ENCODE measurements around the gene ATP2A3.
"Not testable (repeated sequence)": the region's sequence is repeated elsewhere in the genome, so short reads cannot be mapped to it uniquely, and the experiment has no call there.

ATP2A3 gene

DNA sequence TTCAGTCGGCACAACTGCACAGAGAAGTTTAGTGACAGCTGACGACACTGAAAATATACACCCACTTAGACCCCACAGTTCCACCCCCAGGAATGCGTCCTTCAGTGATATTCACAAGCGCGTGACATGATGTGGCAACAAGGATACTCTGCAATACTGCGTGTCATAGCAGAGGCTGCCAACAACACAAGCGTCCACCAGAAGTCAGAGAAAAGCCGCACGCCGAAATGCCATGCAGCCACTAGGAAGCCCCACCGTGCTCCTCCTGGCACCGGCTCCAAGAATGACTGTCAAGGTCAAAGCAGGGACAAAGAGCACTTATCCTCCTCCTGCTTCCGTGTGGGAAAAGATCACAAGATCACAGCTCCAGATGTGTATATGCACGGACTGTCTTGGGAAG lies 3.5 kb downstream of the ATP2A3 start:
- DNase-seq: no peak
- in situ Hi-C loops (cut with HindIII; ENCODE audit: low pct_ligation_motif_present, low pct_unique_long_range_greater_than_20kb, low sequenced_read_pairs): no loop called here

DNA sequence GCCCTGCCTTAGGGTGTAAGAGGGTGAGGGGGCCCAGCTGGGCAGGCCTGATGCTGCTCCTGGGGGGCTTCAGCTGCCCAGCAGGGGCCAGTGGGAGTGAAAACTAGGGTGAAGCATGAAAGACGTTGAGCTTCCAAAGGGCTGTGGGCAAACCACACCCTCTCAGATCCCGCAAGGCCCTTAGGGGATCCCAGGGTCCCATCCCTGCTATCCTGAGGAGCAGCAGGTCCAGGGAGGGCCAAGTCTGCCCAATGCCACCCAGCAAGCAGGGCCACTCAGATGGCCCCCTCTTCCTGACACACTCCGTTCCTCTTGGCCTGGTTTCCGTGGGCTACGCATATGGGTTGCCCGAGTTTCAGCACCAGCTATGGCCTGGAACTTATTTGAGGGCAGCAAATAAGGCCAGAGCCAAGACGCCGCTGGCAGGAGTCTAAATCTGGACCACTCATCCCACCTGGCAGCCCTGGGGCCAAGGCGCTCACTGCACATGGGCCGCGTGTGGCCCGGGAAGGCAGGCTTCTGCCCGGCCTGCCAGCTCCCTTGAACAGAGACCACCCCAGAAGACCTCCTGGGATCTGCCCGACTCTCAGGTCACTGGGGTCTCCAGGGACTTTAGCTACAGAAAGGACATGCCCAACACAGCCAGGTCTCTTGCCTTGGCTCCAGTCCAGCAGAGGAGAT lies 4.2 kb downstream of the ATP2A3 start:
- in situ Hi-C loops (cut with HindIII; ENCODE audit: low pct_ligation_motif_present, low pct_unique_long_range_greater_than_20kb, low sequenced_read_pairs): no loop called here

DNA sequence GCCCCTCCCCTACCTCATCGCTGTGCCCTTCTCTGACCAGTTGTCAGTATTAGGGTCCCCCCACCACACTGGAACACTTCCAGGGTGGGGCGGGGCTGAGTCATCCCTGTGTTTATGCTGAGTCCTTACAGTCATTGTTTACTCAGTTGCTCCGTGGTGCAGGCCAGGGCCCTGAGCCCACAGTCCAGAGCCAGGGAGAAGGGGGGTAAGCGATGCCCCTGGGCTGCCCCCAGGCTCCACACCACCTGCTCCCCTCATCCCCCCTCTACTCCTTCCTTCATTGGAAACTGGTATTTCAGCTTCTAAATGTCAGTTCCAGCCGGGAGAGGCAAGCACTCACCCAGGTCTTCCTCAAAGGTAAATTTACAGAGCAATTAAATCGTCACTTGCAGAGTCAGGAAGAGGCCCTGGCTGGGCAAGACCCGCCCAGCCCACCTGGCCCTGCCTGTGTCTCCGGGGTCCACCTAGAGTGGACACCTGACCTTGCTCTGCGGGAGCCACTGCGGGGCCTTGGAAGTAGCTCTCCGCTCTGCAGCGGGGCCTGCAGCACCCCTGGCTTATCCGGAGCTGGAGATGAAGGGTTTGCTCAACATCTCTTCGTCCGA lies 4.8 kb downstream of the ATP2A3 start:
- in situ Hi-C loops (cut with HindIII; ENCODE audit: low pct_ligation_motif_present, low pct_unique_long_range_greater_than_20kb, low sequenced_read_pairs): no loop called here

More for the DNA sequence above, 4.2 kb downstream of the ATP2A3 start:
- DNase-seq: no peak

DNA sequence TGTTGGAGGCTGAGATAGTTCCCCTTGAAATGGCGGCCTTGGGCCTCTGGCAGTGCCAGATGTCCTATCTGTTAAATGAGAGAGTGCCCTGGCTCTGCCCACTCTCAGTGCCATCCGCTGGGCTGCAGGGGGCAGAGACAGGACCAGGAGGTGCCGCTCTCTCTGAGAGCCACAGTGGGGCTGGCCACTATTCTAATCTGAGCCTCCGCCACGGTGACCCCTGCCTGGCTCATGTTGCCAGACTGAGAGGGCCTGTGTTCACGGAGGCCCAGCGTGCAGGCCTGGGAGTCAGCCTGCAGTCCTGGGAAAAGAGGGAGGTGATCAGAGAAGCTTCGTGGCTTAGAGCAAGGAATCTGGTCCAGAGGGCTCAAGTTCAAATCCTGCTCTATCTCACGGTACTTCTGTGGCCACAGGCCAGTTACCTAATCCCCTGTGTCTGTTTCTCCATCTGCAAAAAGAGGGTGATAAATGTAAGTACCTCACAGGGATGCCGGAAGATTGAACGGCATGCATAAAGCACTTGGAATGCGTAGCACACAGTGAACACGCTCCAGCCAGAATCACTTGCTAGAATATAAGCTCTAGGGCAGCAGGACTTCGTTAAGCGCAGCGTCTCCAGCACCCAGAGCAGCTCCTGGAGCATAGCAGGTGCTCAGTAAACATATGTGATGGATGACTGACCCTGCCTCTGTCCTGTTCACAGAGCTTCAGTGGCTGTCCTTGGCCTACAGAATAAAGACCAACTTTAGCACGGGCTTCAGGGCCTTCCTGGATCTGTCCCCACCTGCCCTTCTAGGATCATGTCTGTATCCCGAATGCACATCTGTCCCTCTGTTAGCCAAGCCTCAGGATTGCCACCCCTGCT lies 6.3 kb downstream of the ATP2A3 start:
- in situ Hi-C loops (cut with HindIII; ENCODE audit: low pct_ligation_motif_present, low pct_unique_long_range_greater_than_20kb, low sequenced_read_pairs): no loop called here
- no peak for DNase-seq

More for the DNA sequence above, 4.8 kb downstream of the ATP2A3 start:
- DNase-seq: no peak

DNA sequence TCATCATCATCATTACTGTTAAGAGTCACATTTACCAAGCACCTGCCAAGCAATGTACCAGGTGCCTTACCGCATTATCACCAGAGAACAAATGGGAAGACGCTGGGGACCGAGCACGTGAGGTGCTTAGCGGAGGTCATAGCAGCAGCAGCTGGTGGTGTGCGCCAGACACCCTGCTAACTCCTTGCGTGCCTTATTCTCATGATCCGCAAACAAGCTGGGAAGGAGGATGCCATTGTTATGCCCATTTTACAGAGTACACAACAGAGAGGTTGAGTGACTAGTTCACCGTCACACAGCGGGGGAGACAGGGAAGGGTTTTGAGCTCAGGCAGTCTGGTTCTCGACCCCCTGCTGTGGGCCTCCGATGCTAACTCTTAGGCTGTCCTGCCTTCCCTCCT lies 7.3 kb downstream of the ATP2A3 start:
- in situ Hi-C loops (cut with HindIII; ENCODE audit: low pct_ligation_motif_present, low pct_unique_long_range_greater_than_20kb, low sequenced_read_pairs): no loop called here
- DNase-seq: no peak

DNA sequence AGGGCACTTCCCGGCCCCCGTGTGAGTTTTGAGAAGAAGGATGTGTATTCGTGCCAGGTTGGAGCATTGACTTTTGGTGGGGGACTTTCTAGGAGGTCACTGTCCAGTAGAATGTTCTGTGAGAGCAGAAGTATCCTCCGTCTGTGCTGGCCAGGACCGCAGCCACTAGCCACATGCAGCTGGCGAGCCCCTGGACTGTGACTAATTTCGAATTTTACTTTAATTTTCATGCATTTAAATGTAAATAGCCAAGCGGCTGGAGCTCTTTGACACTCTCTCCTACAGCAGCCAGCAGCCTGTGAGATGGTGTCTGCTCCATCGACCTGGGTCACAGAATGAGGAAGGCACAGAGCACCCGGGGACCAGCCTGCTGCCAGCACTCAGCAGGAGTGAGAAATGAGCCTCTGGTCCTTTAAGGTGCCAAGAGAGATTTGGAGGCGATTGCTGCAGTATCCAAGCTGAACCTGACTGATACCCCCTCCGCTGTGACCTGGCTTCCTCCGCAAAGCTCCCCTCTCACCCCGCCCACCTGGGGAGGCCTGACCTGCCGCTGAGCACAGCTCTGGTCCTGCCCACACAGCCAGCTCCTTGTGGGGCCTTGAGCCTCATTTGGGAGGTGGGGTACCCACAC lies 7.8 kb downstream of the ATP2A3 start:
- in situ Hi-C loops (cut with HindIII; ENCODE audit: low pct_ligation_motif_present, low pct_unique_long_range_greater_than_20kb, low sequenced_read_pairs): no loop called here

DNA sequence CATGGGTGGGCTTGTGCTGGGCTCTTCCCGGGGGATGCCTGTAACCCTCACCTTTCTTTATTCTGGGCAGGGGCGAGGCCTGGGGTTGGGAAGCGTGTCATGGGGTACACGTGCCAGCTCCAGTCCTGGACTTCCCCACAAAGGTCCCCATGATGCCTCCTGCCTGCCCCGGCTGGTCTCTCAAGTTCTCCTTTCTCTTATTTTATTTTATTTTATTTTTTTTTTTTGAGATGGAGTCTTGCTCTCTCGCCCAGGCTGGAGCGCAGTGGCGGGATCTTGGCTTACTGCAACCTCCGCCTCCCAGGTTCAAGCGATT lies 8.6 kb downstream of the ATP2A3 start:
- in situ Hi-C loops (cut with HindIII; ENCODE audit: low pct_ligation_motif_present, low pct_unique_long_range_greater_than_20kb, low sequenced_read_pairs): no loop called here
- DNase-seq: no peak

More for the DNA sequence above, 7.8 kb downstream of the ATP2A3 start:
- no peak for DNase-seq

DNA sequence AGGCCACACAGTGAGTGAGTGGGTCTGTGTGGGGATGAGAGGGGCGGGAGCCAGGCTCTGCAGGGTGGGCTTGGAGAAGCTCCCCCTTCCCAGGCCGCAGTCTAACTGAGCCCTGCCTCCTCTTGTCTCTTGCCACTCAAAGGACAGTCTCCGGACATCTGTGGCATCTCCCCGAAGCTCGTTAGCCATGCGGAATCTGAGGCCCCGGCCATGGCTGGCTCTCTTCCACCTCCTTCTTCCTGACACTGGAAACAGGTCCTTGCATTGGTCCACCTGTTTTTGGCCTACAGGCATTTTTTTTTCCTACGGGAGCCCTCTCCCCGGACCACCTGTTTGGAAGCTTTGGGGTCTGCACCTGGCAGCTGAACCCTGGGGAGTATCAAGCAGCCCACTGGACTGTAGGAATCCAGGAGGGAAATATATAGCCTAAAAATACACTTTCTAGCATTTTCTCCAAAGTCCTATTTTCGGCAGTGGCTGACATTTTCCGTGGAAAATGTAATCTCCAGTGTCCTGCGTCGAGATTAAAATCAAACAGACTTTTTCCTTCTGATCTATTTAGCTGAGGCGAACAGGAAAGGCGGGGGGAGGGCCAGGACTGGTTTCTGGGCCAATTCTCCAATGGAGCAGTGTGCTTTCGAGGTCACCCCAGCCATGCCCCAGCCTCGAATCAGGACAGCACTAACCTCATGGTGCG lies 9.1 kb downstream of the ATP2A3 start:
- in situ Hi-C loops (cut with HindIII; ENCODE audit: low pct_ligation_motif_present, low pct_unique_long_range_greater_than_20kb, low sequenced_read_pairs): no loop called here
- DNase-seq: no peak

DNA sequence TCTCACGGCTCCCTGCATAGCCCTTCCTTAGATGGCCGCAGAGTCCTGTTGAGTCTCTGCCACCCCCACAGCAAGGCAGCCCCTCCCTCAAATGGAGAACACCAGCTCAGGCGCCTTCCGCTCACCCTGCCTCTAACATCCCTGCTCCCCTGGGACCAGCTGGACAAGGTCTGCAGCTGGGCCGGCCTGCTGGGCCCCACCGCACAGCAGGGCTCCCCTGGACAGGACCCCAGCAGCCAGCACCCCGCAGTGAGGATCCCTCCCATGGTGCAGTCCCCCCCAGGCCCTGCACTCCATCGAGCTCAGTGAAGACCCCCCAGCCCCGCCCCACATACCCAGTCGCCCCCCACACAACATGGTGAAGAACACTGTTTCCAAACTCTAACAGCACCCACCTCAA lies 10.2 kb downstream of the ATP2A3 start:
- in situ Hi-C loops (cut with HindIII; ENCODE audit: low pct_ligation_motif_present, low pct_unique_long_range_greater_than_20kb, low sequenced_read_pairs): no loop called here
- no peak for DNase-seq

DNA sequence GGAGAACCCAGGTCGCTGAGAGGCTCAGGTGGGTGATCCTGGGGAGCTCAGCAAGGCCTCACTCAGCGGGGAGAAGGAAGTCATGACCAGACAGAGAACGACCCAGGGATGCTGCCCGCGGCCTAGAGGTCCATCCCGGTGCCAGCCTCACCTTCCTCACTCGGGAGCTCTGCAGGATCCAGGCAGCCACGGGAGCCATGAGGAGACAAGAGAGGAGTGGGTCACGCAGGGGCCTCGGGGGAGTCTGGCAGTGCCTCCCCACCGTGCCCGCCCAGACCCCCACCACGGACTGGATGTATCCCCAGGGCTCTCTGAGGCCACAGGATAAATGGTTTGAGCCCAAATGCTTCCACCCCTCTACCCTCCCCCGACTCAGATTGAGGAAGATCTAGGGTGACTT lies 10.7 kb downstream of the ATP2A3 start:
- DNase-seq: no peak
- in situ Hi-C loops (cut with HindIII; ENCODE audit: low pct_ligation_motif_present, low pct_unique_long_range_greater_than_20kb, low sequenced_read_pairs): no loop called here

DNA sequence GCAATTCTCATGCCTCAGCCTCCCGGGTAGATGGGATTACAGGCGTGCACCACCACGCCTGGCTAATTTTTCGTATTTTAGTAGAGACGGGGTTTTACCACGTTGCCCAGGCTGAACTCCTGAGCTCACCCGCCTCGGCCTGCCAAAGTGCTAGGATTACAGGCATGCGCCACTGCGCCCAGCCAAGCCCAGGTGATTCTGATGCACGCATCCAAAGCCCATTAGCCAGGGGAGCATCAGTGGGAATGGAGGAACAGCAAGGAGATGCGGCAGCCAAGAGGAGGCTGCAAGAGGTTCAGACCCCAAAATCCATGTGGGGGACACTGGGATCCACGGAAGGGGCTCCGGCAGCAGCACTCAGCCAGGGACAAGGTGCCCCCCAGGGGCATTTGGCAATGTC lies 12.1 kb downstream of the ATP2A3 start:
- in situ Hi-C loops (cut with HindIII; ENCODE audit: low pct_ligation_motif_present, low pct_unique_long_range_greater_than_20kb, low sequenced_read_pairs): no loop called here
- no peak for DNase-seq

DNA sequence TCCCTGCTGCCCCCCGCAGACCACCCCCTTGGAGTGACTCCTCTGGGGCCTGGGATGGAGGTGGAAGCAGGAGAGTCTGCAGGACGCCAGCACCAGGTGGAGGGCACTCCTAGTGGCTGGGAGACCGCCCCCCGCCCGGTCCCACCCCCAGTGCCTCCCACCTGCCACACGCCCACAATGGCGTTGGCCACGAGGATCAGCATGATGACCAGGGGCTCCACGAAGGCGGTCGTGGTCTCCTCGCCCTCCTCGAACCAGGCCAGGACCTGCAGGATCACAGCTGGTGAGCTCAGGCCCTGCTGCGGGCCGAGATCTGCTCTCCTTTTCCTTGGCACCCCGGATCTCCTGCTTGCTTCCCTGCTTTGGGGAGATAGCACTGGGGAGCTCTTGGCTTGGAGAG lies 12.8 kb downstream of the ATP2A3 start:
- in situ Hi-C loops (cut with HindIII; ENCODE audit: low pct_ligation_motif_present, low pct_unique_long_range_greater_than_20kb, low sequenced_read_pairs): no loop called here

DNA sequence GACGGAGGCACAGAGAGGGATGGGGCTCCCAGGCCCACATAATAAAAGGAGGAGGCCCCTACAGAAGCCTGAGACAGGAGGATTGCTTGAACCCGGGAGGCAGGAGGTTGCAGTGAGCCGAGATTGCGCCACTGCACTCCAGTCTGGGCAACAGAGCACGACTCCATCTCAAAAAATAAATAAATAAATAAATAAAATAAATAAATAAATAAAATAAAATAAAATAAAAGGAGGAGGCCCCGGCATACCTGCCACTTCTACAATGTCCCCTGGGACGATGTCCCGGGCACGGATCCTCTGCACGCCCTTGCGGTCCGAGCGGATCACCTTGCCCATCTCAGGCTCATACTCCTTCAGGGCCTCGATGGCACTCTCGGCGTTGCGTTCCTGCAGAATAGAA lies 13.2 kb downstream of the ATP2A3 start:
- in situ Hi-C loops (cut with HindIII; ENCODE audit: low pct_ligation_motif_present, low pct_unique_long_range_greater_than_20kb, low sequenced_read_pairs): no loop called here
- no peak for DNase-seq

More for the DNA sequence above, 12.8 kb downstream of the ATP2A3 start:
- no peak for DNase-seq

DNA sequence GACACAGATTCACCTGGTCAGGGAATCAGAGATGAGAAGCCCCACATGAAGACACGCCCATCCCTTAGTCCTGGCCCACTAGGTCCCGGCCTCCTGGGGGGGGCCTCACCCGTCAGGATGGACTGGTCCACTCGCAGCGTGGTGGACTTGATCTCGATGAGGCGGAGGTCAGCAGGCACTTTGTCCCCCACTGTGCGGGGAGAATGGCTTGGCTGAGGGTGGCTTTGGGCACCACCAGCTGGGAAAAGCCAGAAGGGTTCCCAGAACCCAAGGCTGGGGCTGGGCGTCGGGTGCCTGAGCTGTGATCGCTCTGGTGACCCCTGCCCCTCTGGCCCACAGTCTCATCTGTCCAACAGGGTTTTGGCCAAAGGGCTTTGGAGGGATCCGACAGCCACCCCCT lies 13.7 kb downstream of the ATP2A3 start:
- no peak for DNase-seq
- in situ Hi-C loops (cut with HindIII; ENCODE audit: low pct_ligation_motif_present, low pct_unique_long_range_greater_than_20kb, low sequenced_read_pairs): no loop called here

DNA sequence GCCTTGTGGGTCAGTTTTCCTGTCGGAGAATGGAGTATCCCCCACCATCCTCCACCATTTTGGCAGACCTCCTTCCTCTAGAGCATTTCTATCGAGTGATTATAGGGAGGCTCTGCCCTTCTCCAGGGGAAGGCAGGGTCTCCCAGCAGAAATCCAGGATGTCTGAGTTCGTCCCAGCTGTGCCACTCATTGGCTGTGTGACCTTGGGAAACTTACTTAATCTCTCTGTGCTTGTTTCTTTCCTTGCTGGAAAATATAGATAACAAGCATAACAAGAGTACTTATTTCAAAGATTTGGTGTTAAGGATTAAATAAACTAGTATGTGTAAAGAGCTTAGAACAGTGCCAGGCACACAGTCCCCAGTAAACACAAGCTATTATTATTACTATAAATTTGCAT lies 14.8 kb downstream of the ATP2A3 start:
- in situ Hi-C loops (cut with HindIII; ENCODE audit: low pct_ligation_motif_present, low pct_unique_long_range_greater_than_20kb, low sequenced_read_pairs): no loop called here
- no peak for DNase-seq

DNA sequence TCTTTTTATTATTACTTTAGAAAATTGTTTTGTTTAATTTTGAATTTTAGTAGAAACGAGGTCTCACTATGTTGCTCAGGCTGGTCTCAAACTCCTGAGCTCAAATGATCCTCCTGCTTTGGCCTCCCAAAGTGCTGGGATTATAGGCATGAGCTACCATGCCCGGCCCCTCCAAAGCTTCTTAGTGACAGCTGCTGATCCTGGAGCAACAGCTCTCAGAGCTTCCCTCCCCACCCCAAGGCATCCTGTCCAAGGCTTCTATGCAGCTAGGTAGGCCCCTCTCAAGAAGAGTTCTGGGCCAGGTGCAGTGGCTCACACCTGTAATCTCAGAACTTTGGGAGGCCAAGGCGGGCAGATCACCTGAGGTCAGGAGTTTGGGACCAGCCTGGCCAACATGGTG lies 15.7 kb downstream of the ATP2A3 start:
- DNase-seq; in situ Hi-C loops (cut with HindIII; ENCODE audit: low pct_ligation_motif_present, low pct_unique_long_range_greater_than_20kb, low sequenced_read_pairs): not testable (repeated sequence)

DNA sequence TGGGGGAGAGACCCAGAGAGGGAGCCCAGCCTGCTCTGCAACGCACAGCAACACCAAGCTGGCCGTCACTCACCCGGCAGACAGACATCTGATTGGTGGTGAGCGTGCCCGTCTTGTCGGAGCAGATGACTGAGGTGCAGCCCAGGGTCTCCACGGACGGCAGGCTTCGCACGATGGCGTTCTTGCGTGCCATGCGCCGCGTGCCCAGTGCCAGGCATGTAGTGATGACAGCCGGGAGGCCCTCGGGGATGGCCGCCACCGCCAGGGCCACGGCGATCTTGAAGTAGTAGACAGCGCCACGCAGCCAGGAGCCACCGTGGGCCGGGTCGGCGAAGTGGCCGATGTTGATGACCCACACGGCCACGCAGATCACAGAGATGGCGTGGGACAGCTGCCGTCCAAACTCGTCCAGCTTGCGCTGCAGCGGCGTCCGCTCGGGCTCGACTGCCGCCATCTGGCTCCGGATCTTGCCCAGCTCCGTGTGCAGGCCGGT lies 16.9 kb downstream of the ATP2A3 start:
- DNase-seq: no peak
- in situ Hi-C loops (cut with HindIII; ENCODE audit: low pct_ligation_motif_present, low pct_unique_long_range_greater_than_20kb, low sequenced_read_pairs): no loop called here

DNA sequence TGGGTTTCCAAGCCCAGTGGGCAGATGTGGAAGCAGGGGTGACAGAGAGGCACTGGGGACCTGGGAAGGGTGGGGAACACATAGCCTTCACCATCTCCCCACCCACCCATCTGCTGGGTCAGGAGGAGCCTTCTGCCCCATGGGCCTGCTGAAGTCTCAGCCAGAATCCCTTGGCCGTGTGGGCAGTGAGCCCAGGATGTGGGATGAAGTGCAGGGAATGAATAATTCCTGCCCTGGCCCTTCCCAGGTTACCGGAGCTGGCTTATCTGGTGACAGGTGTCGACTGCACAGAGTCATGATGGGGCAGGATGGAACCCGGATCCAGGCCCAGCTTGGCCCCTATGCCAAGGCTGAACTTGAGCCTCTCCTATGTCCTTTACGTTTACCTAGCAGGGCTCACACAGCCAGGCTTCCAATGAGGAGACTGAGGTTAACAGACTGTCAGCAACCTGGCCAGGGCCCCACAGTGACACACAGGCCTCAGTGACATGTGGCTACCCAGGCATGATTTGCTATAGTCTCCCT lies 17.5 kb downstream of the ATP2A3 start:
- DNase-seq: no peak
- in situ Hi-C loops (cut with HindIII; ENCODE audit: low pct_ligation_motif_present, low pct_unique_long_range_greater_than_20kb, low sequenced_read_pairs): no loop called here

Measured in ACHN (cell line).